GM13977 (cell line): ENCODE results near the gene CCDC116.

Experiments used
- DNase-seq: peaks from one replicate; pipeline ENCODE4 v3.0.0; 2012; ENCODE audit warnings: low spot score
- in situ Hi-C: fragments of 300-500 bp; cut with MboI; formaldehyde crosslinking; loops from one replicate; pipeline ENCODE4 v1.12.0; 2022; ENCODE audit warnings: low sequenced_read_pairs, low pct_unique_long_range_greater_than_20kb, mixed read lengths, inconsistent platforms; ENCODE audit not compliant: unreplicated experiment
- TF ChIP-seq, protein P1 (sequence below): IDR thresholded peaks from 2 replicates; pipeline ENCODE4 v1.5.1; 2012; ENCODE audit warnings: mild to moderate bottlenecking, control low read depth; ENCODE audit not compliant: insufficient read depth; ENCODE audit errors: extremely low read depth, missing control alignments

CCDC116 gene

GRCh38 chr22:21682385-21683175 lies 50.0 kb downstream of the CCDC116 start:
- DNase-seq: no peak
- TF ChIP-seq, protein P1, sequence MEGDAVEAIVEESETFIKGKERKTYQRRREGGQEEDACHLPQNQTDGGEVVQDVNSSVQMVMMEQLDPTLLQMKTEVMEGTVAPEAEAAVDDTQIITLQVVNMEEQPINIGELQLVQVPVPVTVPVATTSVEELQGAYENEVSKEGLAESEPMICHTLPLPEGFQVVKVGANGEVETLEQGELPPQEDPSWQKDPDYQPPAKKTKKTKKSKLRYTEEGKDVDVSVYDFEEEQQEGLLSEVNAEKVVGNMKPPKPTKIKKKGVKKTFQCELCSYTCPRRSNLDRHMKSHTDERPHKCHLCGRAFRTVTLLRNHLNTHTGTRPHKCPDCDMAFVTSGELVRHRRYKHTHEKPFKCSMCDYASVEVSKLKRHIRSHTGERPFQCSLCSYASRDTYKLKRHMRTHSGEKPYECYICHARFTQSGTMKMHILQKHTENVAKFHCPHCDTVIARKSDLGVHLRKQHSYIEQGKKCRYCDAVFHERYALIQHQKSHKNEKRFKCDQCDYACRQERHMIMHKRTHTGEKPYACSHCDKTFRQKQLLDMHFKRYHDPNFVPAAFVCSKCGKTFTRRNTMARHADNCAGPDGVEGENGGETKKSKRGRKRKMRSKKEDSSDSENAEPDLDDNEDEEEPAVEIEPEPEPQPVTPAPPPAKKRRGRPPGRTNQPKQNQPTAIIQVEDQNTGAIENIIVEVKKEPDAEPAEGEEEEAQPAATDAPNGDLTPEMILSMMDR: no peak
- in situ Hi-C loops: no loop called here

DNA sequence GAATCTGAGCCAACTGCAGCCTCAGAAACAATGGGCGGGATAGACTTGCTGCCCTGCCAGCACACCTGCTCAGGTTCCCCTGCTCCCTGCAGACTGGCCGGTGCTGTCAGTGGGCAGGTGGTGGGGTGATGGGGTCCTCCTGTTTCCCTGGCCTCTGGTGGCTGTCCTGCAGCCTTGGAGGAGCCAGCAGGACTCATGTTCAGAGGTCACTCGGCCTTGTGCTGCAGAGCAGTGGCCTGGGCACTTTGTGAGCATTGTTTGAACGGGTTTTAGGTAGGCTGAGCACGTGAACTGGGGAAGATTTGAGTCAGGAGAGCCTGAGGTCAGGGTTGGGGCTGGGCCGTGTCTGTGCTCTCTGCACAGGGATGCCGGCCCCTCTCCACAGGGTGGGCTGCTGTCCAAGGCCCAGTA lies 50.8 kb downstream of the CCDC116 start:
- in situ Hi-C loops: no loop called here
- no peak for DNase-seq
- TF ChIP-seq, protein P1: no peak

DNA sequence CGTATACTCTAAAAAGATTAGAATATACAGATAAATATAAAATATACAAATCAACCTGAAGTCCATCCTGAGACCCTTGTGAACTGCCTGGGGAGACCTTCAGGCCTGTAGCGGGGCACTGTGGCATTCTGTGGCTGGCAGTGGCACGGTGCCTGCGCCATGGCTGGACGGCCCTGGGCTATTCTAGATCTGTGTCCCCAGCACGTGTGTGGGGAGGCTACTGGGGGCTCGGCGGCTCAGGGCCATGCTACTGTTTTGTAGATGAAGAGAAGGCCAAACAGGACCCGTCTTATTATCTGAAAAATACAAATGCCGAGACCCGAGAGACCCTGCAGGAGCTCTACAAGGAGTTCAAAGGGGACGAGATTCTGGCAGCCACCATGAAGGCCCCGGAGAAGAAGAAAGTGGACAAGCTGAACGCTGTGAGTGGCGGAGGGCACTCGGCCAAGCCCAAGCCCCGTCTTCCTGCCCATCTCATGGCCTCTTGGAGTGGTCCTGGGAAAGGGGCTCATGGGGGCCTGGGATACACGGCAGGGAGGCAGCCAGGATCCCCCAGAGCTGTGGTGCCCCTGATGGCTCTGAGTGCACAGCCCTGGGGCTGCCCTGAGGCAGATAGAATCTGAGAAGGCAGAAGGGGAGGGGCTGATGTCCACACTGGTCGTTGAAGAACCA lies 52.1 kb downstream of the CCDC116 start:
- TF ChIP-seq, protein P1: no peak
- in situ Hi-C loops: no loop called here
- DNase-seq: no peak

DNA sequence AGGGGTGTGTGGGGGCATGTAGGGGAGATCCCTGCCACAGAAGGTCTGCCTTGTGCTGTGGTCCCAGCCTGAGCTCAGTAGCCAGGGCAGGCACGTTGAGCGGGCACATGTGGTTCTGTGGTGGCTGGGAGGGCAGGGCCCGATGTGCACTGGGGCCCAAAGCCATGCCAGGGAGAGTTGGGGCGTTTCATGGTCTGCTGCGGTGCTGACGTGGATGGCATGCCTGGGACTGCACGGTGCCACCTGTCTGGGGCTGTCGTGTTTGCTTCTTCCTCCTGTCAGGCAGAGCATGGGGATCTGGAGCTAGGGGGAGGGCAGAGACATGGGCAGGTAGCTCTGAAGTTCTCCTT lies 52.6 kb downstream of the CCDC116 start:
- DNase-seq: no peak
- TF ChIP-seq, protein P1: no peak
- in situ Hi-C loops: no loop called here

- no peak for DNase-seq
- TF ChIP-seq, protein P1: no peak
- in situ Hi-C loops: no loop called here
Measured at GRCh38 chr22:21686193-21686608, 53.6 kb downstream of the CCDC116 start.
